CD4-positive, alpha-beta T cell treated with Interleukin-6 for 4 hours (primary cell): ENCODE measurements around the gene ADTRP.

Source experiments
- DNase-seq: peaks from one replicate; pipeline ENCODE4 v3.0.0-alpha.2; 2020; ENCODE audit warnings: mixed read lengths

Gene ADTRP

GRCh38 chr6:11754625-11755271 is 23.9 kb downstream of the ADTRP start:
- no peak for DNase-seq

DNA sequence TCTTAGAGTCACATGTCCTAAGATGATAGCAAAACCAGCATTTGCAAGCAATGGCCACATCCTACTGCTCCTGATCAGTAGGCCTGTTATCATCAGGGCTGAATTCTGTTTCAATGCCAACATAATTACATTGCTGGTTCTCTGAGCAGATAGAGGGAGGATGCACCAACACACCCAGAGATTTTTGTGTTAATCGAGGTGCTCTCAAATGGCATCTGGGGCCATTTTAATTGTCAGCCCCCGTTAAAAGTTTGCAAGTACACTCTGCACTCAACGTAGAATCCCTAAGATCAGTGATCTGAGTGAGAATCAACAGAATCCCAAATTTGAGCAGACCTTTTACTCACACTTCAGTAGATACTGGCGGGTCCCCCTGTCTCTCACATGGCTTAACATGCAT is 24.8 kb downstream of the ADTRP start:
- no peak for DNase-seq

- DNase-seq, result no peak
Observed at GRCh38 chr6:11752360-11752759, 26.2 kb downstream of the ADTRP start.

DNA sequence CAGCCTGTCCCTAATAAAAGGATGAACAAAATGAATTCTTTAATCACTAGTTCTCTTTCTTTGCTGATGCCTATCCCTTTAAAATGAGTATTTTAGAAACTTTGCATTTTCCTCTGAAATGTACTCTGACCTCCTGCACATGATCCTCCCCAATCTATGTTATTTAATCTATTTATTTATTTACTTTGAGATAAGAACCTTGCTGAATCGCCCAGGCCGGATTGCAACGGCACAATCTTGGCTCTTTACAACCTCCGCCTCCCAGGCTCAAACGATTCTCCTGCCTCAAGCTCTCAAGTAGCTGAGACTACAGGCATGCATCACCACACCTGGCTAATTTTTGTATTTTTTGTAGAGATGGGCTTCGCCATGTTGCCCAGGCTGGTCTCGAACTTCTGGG is 27.9 kb downstream of the ADTRP start:
- no peak for DNase-seq

DNA sequence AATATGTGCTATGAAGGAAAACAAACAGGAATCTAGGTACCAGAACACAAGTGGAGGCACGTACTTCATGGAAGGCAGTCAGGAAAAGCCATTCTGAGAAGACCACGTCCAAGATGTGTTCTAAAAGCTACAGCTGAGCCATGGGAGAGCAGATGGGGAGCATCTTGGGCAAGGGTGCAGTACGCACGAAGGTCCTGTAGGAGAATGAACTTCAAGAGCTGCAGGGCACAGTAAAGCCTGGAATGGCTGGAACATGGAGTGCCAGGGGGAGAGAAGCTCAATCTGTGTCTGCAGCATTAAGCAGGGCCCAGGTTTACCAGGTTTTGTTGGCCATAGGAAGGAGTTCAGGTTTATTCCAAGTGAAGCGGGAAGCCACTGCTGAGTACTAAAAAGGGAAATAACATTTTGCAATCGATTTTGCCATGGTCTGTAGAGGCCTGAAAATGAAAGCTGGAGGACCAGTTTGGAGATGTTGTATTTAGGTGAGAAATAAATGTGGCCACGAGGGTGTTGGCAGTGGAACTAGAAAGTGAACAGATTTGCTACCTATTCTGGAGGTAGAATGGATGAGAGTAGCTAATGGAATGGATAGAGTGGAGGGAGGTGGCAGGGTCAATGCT is 29.9 kb downstream of the ADTRP start:
- DNase-seq, result no peak

- DNase-seq, result no peak
Observed at GRCh38 chr6:11747021-11747420, 31.6 kb downstream of the ADTRP start.

DNA sequence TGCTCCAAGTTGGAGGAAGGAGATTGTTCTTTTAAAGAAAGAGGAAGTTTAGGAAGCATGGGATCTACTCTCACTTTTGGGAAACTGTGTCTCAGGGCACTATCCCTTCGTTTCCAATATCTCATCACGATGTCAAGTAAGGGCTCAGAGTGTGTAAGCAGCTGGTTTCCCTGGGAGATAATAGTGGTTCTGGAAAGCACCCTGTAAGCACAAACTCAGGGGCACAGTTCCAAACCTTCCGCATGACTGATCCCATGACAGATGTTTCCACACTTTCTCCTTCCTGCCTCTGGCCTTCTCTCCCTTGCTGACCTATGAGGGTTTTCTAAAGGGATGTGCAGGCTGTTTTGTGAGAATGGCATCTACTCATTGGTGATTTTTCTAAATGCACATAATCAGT is 33.9 kb downstream of the ADTRP start:
- DNase-seq, result no peak

GRCh38 chr6:11744101-11744500 is 34.5 kb downstream of the ADTRP start:
- DNase-seq, result no peak

- no peak for DNase-seq
Observed at GRCh38 chr6:11740875-11741274, 37.7 kb downstream of the ADTRP start.

DNA sequence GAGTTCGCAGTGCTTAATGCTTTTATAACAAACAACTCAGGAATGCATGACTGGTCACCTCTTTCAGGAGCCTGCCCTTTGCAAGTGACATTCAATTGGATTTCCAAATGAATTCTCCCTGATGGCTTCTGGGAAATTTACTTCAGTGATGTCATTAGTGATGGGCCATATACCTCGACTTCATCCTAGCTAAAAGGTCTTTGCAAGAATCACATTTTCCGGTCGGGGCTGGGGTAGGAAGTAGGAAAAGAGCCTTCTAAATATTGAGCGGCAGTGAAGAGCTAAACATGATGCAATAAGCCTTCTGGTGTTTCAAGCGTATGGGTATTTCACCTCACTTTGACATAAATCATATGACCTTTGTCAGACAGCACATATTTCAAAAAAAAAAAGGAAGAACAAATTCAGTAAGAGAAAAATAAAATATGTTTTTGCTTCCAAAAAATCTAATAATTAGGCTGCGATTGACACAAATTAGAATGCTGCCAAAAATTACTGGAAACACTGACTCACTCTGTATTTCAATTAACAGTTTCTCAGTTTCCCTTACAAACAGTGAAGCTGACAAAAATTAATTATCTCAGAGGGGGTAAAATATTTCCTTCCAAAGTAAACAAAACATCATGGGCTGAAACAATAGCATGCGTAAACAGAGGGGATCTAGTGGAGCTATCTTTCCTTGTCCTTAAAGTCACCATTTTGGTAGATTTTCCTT is 39.8 kb downstream of the ADTRP start:
- DNase-seq, result no peak

DNA sequence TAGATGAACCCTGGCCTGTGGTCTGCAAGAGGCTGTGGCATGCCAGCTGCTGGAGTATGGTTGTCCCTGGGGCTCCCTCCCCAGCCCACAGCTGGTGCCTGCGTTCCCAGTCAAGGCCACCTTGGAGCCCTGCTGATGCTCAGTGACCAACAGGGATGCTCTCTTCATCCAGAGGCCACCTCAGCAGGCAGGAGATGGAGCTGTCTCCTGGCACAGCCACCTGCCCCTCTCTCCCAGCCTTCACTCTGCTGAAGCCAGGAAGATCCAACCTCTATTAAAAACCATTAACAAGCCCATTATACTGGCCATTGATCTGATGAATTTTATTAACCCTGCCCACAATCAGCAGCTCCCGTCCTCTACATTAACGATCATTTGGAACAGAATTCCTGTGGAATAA is 40.4 kb downstream of the ADTRP start:
- DNase-seq, result no peak

GRCh38 chr6:11736601-11737000 is 42.0 kb downstream of the ADTRP start:
- no peak for DNase-seq

DNA sequence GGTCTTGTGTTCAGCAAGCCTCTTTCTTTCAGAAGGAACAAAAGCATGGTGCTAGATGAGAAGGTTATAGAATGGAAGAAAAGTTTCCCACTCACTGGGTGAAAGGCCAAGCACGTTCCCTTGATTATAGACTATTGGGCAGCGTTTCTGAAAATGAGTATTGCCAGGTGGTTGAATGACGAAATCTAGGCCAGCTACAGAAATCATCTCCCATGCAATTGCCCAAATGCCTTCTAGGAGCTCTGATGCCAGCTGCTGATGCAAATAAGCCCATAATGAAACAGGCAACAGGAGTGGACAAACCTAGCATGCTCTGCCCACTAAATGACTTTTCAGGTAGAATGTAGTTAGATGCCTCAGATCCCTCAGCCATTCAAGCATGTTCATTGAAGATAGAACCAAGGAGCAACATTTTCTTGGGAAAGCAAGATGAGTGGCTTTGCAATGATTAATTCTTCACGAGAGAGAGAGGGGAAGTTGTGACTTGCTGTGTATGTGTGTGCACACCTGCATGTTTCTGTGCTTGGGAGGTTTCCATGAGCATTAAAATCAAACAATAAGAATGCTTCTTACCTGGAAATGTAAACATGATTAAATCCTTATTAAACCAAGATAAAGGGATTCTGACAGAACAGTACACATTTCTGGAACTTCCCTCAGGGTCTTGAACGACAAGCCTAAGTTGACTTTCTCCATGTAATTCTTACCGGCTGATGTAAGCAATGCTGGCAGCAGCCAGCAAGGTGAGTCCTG is 43.6 kb downstream of the ADTRP start:
- no peak for DNase-seq

- DNase-seq, result peak; percentile 68
Observed at GRCh38 chr6:11732036-11732631, 46.5 kb downstream of the ADTRP start.

DNA sequence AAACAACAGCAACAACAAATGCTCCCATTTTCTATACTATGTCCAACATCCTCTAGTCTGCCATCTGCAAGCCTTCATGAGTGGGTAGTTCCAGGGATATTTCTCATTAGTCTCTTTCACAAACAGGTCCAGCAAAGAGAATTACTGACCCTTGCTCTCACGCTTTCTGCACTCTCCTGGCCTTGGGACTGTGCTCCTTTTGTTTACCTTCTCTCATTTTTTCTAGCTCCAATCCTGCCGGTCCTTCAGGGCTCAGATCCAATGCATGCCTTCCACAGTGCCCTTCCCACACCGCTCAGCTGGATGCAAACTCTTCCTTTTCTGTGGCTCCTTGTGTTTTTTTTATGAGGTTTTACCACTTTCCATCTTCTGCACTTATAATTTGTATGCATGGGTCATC is 47.2 kb downstream of the ADTRP start:
- DNase-seq, result no peak

DNA sequence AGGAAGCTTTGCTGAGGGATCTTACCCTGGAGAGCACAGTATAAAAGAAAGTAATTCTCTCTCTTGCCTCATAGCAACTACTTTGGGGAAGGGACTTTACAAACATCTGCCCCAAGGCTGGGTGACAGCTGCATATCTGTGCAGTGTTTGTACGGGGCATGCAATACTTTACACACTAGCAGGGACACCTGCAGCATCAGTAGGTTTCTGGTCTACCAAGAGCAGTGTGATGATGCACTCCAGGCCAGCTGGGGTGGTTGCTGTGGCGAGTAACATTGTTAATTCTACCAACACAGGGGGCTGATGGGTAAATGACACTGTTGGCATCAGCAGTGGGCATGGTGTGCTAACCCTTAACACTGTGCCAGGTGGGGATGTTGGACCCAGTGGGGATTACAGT is 48.0 kb downstream of the ADTRP start:
- peak; percentile 24 for DNase-seq

GRCh38 chr6:11729076-11729475 is 49.5 kb downstream of the ADTRP start:
- DNase-seq, result peak; percentile 75

- peak; percentile 72 for DNase-seq
Observed at GRCh38 chr6:11727998-11728961, 50.3 kb downstream of the ADTRP start.

DNA sequence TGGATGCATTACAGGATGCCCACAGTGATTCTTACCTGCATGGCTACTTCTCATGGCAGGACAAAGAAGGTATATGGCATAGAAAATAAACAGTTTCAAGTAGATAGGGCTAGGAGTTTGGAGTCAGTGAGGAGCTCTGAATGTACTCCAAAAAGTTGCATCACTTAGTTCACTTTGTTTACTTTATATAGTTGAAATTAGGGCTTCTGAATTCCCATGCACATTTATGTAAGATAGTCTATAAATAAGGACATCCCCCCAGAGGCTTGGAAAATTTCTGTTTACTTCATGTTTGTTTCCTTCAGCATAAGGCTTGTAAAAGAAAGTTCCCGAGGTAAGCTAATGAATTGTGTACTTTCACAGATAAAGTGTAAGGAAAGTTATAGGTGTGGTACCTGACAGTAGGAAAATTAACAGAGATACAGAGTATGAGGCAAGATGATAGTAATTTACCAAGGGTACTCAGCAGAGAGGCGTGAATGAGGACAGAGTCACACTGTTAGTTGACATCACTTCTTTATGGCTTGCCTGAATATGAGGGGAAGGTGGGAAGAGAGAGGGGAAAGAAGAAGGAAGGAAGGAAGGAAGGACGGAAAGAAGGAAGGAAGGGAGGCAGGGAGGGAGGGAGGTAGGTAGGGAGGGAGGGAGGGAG is 51.1 kb downstream of the ADTRP start:
- DNase-seq, result no peak

DNA sequence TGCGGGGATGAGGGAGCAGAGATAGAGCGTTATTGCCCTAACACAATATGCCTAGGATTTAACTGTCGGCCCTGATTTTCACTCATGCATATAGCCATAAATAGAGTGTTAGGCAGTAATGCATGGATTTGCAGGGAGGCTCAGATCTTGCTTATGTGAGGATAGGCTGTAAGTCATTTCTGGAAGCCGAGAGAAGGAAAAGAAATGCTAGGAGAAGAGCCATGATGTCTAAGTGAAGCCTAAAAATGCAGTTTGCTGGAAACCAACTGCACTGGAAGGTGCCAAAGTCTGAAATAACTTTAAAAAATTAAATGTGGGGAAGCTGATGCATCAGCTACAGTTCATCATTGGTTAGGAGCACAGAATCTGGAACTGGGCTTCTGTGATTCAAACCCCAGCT is 54.3 kb downstream of the ADTRP start:
- DNase-seq, result no peak
